H9 (cell line): ENCODE measurements around the gene ATAD5. TPM values are rescaled to one million over a fixed set of nuclear protein-coding genes. Genes with fewer than 3 reads are reported as not detected.

Experiments used
- DNase-seq: peaks from one replicate; pipeline ENCODE4 v3.0.0-alpha.2; 2017
- H2AFZ ChIP-seq: one replicate; pipeline ENCODE4 v1.6.1; 2013; ENCODE audit warnings: mild to moderate bottlenecking, low read length, control low read depth, moderate library complexity
- H2AK5ac ChIP-seq: 2 replicates; pipeline ENCODE4 v1.6.1; 2013; ENCODE audit warnings: low read length, control low read depth, mixed read lengths; ENCODE audit not compliant: insufficient read length
- H2BK120ac ChIP-seq: one replicate; pipeline ENCODE4 v1.6.1; 2013; ENCODE audit warnings: low read depth, mild to moderate bottlenecking, low read length, control low read depth, inconsistent platforms; ENCODE audit not compliant: poor library complexity, severe bottlenecking
- H2BK12ac ChIP-seq: 2 replicates; pipeline ENCODE4 v1.6.1; 2013; ENCODE audit warnings: low read length, control low read depth, mixed read lengths, low read depth; ENCODE audit not compliant: insufficient read length
- H2BK15ac ChIP-seq: 2 replicates; pipeline ENCODE4 v1.6.1; 2013; ENCODE audit warnings: low read depth, low read length, control low read depth
- H2BK20ac ChIP-seq: one replicate; pipeline ENCODE4 v1.6.1; 2013; ENCODE audit warnings: low read depth, mild to moderate bottlenecking, low read length, control low read depth, inconsistent platforms; ENCODE audit not compliant: poor library complexity, severe bottlenecking
- H2BK5ac ChIP-seq: 2 replicates; pipeline ENCODE4 v1.6.1; 2013; ENCODE audit warnings: low read length, control low read depth, mixed read lengths; ENCODE audit not compliant: insufficient read length
- H3K14ac ChIP-seq: 2 replicates; pipeline ENCODE4 v1.6.1; 2013; ENCODE audit warnings: low read length, control low read depth; ENCODE audit not compliant: insufficient read depth
- H3K18ac ChIP-seq: 2 replicates; pipeline ENCODE4 v1.6.1; 2013; ENCODE audit warnings: low read depth, mild to moderate bottlenecking, mixed read lengths, low read length, control low read depth; ENCODE audit not compliant: insufficient read length
- H3K23ac ChIP-seq: 2 replicates; pipeline ENCODE4 v1.6.1; 2013; ENCODE audit warnings: low read length, control low read depth, mixed read lengths, low read depth; ENCODE audit not compliant: insufficient read length
- H3K23me2 ChIP-seq: 2 replicates; pipeline ENCODE4 v1.6.1; 2013; ENCODE audit warnings: low read depth, mild to moderate bottlenecking, mixed read lengths, low read length, control low read depth; ENCODE audit not compliant: insufficient read length, poor library complexity, severe bottlenecking
- H3K27ac ChIP-seq: 2 replicates; pipeline ENCODE4 v1.5.1; 2013; ENCODE audit warnings: low read length, control low read depth, mixed read lengths, low read depth; ENCODE audit not compliant: insufficient read length
- H3K27me3 ChIP-seq: 2 replicates; pipeline ENCODE4 v1.6.1; 2013; ENCODE audit warnings: low read length, control low read depth, inconsistent platforms; ENCODE audit not compliant: insufficient read depth
- H3K4ac ChIP-seq: 2 replicates; pipeline ENCODE4 v1.6.1; 2013; ENCODE audit warnings: low read depth, mild to moderate bottlenecking, control low read depth, inconsistent platforms, low read length, moderate library complexity
- H3K4me1 ChIP-seq: 2 replicates; pipeline ENCODE4 v1.6.1; 2013; ENCODE audit warnings: low read length, control low read depth, inconsistent platforms; ENCODE audit not compliant: insufficient read depth
- H3K4me2 ChIP-seq: 2 replicates; pipeline ENCODE4 v1.6.1; 2013; ENCODE audit warnings: low read length, control low read depth, mixed read lengths; ENCODE audit not compliant: insufficient read length, insufficient read depth
- H3K56ac ChIP-seq: 2 replicates; pipeline ENCODE4 v1.6.1; 2013; ENCODE audit warnings: low read depth, mild to moderate bottlenecking, mixed read lengths, low read length, control low read depth; ENCODE audit not compliant: insufficient read length
- H3K79me1 ChIP-seq: 2 replicates; pipeline ENCODE4 v1.6.1; 2013; ENCODE audit warnings: low read depth, mild to moderate bottlenecking, moderate library complexity, low read length, control low read depth, inconsistent platforms; ENCODE audit not compliant: insufficient read depth, poor library complexity, severe bottlenecking
- H3K79me2 ChIP-seq: 2 replicates; pipeline ENCODE4 v1.6.1; 2013; ENCODE audit warnings: low read length, control low read depth, inconsistent platforms; ENCODE audit not compliant: insufficient read depth
- H3K9ac ChIP-seq: 2 replicates; pipeline ENCODE4 v1.6.1; 2013; ENCODE audit warnings: low read length, control low read depth, mixed read lengths; ENCODE audit not compliant: insufficient read length; ENCODE audit errors: extremely low read depth
- H3K9me3 ChIP-seq: one replicate; pipeline ENCODE4 v1.6.1; 2013; ENCODE audit warnings: low read depth, low read length, inconsistent platforms; ENCODE audit not compliant: control insufficient read depth
- H3T11ph ChIP-seq: one replicate; pipeline ENCODE4 v1.6.1; 2013; ENCODE audit warnings: mild to moderate bottlenecking, low read length, control low read depth, inconsistent platforms
- H4K20me1 ChIP-seq: one replicate; pipeline ENCODE4 v1.6.1; 2013; ENCODE audit not compliant: control insufficient read depth, insufficient read length, insufficient read depth
- H4K5ac ChIP-seq: 2 replicates; pipeline ENCODE4 v1.6.1; 2013; ENCODE audit warnings: low read depth, mild to moderate bottlenecking, mixed read lengths, low read length, control low read depth; ENCODE audit not compliant: insufficient read length
- H4K8ac ChIP-seq: replicated peaks from 2 replicates; pipeline ENCODE4 v1.6.1; 2013; ENCODE audit warnings: low read length, control low read depth, mixed read lengths, low read depth; ENCODE audit not compliant: insufficient read length
- H4K91ac ChIP-seq: 2 replicates; pipeline ENCODE4 v1.6.1; 2013; ENCODE audit warnings: low read depth, mild to moderate bottlenecking, moderate library complexity, mixed read lengths, low read length, control low read depth; ENCODE audit not compliant: insufficient read length
- H3K27ac Mint-ChIP-seq, 3 experiments: 2 replicates in 2 of 3; 3 replicates in 1 of 3; pipeline ENCODE4 v1.8.0; 2020 to 2021; ENCODE audit warnings: mixed read lengths in 3 of 3, mild to moderate bottlenecking in 1 of 3, moderate library complexity in 1 of 3
- H3K27me3 Mint-ChIP-seq: 2 replicates; pipeline ENCODE4 v1.8.0; 2021; ENCODE audit warnings: low read depth, mild to moderate bottlenecking, moderate library complexity, mixed read lengths
- H3K36me3 Mint-ChIP-seq, 3 experiments: 2 replicates in 2 of 3; 3 replicates in 1 of 3; pipeline ENCODE4 v1.8.0; 2020 to 2021; ENCODE audit warnings: low read depth in 3 of 3, mixed read lengths in 3 of 3; ENCODE audit not compliant: insufficient read depth in 1 of 3
- H3K4me1 Mint-ChIP-seq, 2 experiments: 2 replicates each; pipeline ENCODE4 v1.8.0; 2020; ENCODE audit warnings: mixed read lengths in 2 of 2
- H3K4me3 Mint-ChIP-seq, 2 experiments: 2 replicates in 1 of 2; 3 replicates in 1 of 2; pipeline ENCODE4 v1.8.0; 2020 to 2021; ENCODE audit warnings: mild to moderate bottlenecking in 2 of 2, mixed read lengths in 2 of 2, moderate library complexity in 1 of 2
- H3K9me3 Mint-ChIP-seq, 2 experiments: 2 replicates in 1 of 2; 3 replicates in 1 of 2; pipeline ENCODE4 v1.8.0; 2020; ENCODE audit warnings: mild to moderate bottlenecking in 2 of 2, mixed read lengths in 2 of 2, moderate library complexity in 1 of 2
- CTCF ChIP-seq: fragments of 200-600 bp; sonication (generic); conservative IDR thresholded peaks from 3 replicates; pipeline ENCODE4 v1.8.0; 2021; ENCODE audit warnings: antibody characterized with exemption, mild to moderate bottlenecking
- WGBS: extraction: QIAGEN DNeasy Blood & Tissue Kit; methylation state at CpG from one replicate; pipeline ENCODE4 v1.1.7; 2013; ENCODE audit warnings: missing lambda C conversion rate, low lambda C conversion rate, mixed read lengths; ENCODE audit not compliant: insufficient read length; ENCODE audit errors: extremely low coverage; 5-methylcytosine and 5-hydroxymethylcytosine counted together
- total RNA-seq: library from RNA; stranded (reverse); gene quantifications from 2 replicates; pipeline ENCODE4 v1.2.1, GENCODE V29; 2021

ATAD5 gene
- total RNA-seq, 1 experiment from 2014 or later: 27.0 TPM

- Mint-ChIP-seq H3K27me3 (no peaks in the 10 kb centered on the region), H3K9me3 (no peaks in the 10 kb centered on the region)
Observed at GRCh38 chr17:30939051-30939689, 107.4 kb downstream of the ATAD5 start.

More at GRCh38 chr17:30939051-30939689, 107.4 kb downstream of the ATAD5 start:
- Histone ChIP-seq H3K56ac (no peak overlapping the region), H3K79me2 (no peaks in the 10 kb centered on the region), H3K27me3 (no peaks in the 10 kb centered on the region), H4K20me1 (no peaks in the 10 kb centered on the region), H3K23me2 (no peaks in the 10 kb centered on the region), H2BK5ac (no peak overlapping the region), H2BK12ac (no peak overlapping the region), H3K79me1 (no peaks in the 10 kb centered on the region), H3K14ac (no peak overlapping the region), H2AK5ac (no peak overlapping the region), H3K18ac (no peak overlapping the region), H2BK20ac (no peak overlapping the region), H3K27ac (no peak overlapping the region), H2AFZ (no peak overlapping the region), H3K4ac (no peak overlapping the region), H3K23ac (no peak overlapping the region), H4K91ac (no peak overlapping the region), H3K9me3 (no peaks in the 10 kb centered on the region), H4K8ac (no peak overlapping the region), H3T11ph (no peak overlapping the region), H3K4me1 (no peaks in the 10 kb centered on the region), H4K5ac (no peak overlapping the region), H3K4me2 (no peak overlapping the region), H2BK120ac (no peak overlapping the region), H3K9ac (no peak overlapping the region), H2BK15ac (no peak overlapping the region)
- H3K4me1 Mint-ChIP-seq: no peaks in the 10 kb centered on the region
- no peak overlapping the region for H3K4me3 Mint-ChIP-seq
- no peak overlapping the region for H3K27ac Mint-ChIP-seq
- WGBS: no CpG with 5 or more reads among the region's 13 CpGs
- DNase-seq: no peak
- no peak for TF ChIP-seq CTCF
- no peaks in the 10 kb centered on the region for H3K36me3 Mint-ChIP-seq
